HG03108 (cell line): ENCODE results near the gene NTMT1.
A peak's percentile ranks its signal among the peaks of the same experiment; 100 is the strongest.
"Not testable (repeated sequence)": the region's sequence is repeated elsewhere in the genome, so short reads cannot be mapped to it uniquely, and the experiment has no call there.

Experiments
- ATAC-seq: cut with Tn5 transposase; IDR thresholded peaks from one replicate; pipeline ENCODE4 v1.9.1; 2021; ENCODE audit warnings: moderate library complexity; ENCODE audit not compliant: unreplicated experiment

Gene NTMT1

DNA sequence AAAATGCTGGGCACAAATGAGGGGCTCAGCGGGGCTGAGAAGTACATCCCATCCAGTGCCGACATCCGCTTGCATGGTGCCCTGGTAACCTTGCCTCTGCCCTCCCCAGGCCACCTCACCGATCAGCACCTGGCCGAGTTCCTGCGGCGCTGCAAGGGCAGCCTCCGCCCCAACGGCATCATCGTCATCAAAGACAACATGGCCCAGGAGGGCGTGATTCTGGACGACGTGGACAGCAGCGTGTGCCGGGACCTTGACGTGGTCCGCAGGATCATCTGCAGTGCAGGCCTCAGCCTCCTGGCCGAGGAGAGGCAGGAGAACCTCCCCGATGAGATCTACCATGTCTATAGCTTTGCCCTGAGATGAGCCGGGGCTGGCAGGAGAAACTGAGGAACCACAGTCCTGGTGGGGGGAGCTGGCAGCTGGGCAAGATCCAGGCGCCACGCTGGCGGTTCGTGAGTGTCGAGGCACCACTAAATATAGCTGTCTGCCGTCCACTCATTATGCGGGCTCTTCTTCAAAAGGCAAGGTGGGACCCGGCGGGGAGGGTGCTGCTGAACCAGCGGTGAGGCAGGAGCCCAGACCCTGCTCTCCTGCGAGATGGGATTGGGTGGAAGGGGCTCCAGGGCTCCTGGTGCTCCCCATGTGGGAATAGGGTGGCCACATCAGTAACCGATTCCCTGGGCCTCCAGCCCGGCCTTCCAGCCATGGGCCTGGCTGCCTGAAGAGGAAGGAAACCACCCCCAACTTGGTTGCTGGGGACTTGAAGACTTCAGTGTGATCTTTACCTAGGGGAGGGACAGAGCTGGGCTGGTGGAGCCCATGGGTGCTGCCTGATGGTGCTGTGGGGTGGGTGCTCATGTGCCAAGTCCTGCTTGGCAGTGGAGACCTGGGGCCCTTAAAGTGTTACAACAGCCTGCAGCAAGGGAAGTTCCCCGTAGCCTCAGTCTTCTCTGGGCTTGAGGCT, 9.4 kb downstream of the NTMT1 start:
- no peak for ATAC-seq

GRCh38 chr9:129636343-129636742, 10.4 kb downstream of the NTMT1 start:
- ATAC-seq = not testable (repeated sequence)

DNA sequence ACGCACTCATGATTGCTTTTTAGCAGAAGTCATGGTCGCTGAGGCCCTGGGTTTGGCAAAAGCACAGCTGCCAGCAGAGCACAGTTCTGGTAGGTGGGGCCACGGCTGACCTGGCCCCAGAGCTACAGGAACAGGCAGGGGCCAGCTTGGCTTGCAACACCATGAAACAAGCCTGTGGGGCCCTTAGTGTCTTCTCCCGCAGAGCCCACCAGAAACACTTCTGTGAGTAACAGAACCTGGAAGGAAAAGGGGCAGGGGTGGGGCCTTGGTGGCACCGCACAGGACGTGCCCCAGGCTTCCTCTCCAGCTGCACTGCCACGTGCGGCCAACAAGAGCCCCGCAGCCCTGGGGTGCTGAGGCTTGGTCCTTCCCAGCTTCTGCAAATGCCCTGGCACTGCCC, 11.1 kb downstream of the NTMT1 start:
- no peak for ATAC-seq

GRCh38 chr9:129637673-129638439, 11.9 kb downstream of the NTMT1 start:
- ATAC-seq = no peak

GRCh38 chr9:129639034-129639630, 13.2 kb downstream of the NTMT1 start:
- ATAC-seq = no peak

DNA sequence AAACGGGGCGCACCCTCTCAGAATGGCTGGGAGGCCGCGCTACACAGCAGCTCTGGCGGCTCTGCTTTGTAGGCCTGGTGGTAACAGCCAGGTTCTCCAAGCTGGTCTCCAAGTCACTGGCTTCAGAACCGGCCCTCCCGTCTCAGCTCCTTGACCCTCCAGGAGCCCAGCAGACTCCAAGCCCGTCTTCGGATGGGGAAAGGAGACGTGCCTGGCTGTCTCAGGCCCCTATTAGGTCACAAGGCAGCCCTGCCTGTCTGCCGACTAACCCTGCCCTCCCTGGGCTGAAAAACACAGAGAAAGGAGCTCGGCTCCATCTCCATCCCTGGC, 13.8 kb downstream of the NTMT1 start:
- no peak for ATAC-seq

DNA sequence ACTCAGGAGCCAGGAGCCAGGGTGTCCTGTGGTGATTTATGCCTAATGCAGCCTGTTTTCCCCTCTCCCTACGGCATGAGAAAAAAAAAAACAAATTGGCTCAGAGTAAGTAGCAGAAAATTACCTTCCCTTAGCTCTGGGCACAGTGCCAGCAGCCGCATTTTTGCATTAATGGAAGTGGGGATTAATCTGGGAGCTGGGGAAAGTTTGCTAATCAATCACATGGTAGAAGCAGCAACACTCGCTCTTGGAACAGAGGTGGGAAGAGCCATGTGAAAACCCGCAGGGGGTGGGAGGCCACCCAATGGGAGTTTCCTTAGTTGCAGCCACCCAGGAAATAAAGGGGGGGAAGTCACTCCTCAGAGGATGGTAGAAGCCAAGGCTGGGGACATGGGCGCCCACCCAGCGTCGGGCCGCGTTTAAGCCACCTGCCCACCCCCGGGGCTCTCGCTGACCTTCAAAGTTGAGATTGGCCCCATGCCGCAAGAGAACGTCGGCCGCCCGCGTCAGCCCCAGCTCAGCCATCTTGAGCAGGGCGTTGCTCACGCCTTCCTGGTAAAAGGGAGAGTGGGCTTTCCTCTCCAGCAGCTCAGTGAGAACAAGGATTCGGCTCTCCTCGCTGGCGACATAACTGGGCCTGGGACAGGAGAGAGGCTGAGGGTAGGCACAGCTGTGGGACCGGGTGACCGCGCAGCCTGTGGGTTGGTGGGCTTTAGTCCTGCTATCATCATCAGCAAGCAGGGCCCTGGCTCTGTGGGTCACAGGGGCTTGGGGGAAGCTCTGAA, 14.3 kb downstream of the NTMT1 start:
- no peak for ATAC-seq

- no peak for ATAC-seq
Observed at GRCh38 chr9:129640871-129641749, 15.1 kb downstream of the NTMT1 start.

- peak; percentile 88 for ATAC-seq
Observed at GRCh38 chr9:129641750-129642585, 16.0 kb downstream of the NTMT1 start, which contains the start of gene ASB6. Gene ASB6 (minus strand): TSS chr9:129642151. CDS start chr9:129641999, 152 bp downstream.

DNA sequence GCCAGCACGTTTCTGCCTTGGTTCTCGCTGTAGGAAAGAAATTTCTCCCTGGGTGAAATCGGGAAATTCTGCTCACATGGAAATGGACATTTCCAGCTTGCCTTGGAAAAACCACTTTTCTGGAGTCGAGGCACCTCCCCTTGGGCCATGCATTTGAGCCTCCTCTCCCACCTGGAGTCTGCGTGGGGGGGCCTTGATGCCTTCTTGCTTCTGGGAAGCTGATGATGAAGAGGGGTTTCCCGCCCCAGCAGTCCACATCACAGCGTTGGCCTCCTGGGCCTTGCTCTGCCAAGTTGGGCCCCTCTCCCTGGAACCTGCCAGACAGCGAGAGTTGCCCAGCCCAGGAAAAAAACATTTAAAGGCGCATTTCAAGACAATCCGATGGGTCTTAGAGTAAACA, 17.7 kb downstream of the NTMT1 start:
- ATAC-seq = no peak

GRCh38 chr9:129644365-129644764, 18.4 kb downstream of the NTMT1 start:
- no peak for ATAC-seq

DNA sequence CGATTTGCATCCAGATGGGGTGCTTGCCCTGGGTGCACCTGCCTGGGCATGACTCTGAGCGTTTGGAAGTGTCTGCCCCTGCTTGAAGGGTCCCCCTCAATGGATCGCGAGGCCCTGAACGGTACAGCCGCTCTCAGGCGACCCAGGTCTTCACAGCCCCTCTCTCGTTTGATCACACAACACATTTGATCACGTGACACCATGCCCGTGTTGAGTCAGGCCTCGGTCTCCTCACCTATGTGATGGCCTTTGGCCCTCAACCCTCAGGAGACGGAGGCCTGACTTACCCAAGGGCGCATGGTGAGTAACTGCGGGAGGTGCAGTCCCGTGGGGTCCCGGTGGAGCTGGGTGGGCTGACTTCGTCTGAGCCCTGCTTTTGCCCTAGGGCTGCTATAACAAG, 18.9 kb downstream of the NTMT1 start:
- ATAC-seq = no peak

DNA sequence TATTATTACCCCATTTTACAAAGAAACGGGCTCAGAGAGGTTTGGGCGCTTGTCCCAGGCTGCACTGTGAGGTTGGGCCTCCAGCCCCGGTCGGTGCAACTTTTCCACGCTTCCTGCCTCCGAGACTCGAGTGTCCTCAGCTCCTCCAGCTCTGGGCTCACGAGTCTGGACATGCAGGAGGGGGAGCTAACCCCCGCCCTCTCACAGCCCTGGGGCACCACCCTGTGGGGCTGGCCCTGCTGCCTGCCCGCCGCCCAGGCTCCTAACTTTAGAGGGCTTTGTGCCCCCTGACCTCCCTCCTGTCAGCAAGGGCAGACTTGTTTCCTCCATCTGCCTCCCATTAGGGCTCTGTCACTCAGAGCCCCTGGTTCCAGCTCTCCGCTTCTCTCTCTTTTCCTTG, 20.3 kb downstream of the NTMT1 start:
- ATAC-seq = no peak

DNA sequence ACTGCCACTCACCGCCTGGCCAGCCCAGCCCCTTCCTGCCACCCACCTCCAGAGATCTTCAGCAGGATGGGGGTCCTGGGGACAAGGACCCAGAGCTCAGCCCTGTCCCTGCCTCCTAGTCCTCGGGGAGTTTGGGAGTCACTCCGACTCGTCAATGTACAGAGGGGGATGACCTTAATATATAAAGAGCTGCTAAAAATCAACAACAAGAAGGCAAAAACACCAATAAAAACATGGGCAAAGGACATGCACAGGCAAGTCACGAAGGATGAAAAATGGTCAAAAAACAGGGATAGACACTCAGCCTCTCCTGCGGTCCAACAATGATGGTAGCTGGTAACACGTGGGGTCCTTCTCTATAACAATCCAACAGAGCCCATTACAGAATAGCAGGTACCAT, 20.7 kb downstream of the NTMT1 start:
- no peak for ATAC-seq

DNA sequence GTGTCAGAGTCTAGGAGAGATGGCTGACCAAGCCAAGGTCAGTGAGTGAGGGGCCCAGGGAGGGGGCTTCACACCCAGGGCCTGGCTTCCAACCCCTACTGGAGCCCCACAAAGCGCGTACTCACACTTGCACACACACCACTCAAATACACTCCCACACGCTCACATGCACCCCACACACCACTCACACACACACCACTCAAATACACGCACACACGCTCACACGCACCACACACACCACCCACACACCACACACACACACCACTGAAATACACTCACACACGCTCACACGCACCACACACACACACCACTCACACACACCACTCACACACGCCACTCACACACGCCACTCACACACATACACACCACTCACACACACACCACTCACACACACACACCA, 21.7 kb downstream of the NTMT1 start:
- ATAC-seq = no peak

GRCh38 chr9:129648092-129648763, 22.3 kb downstream of the NTMT1 start:
- no peak for ATAC-seq

DNA sequence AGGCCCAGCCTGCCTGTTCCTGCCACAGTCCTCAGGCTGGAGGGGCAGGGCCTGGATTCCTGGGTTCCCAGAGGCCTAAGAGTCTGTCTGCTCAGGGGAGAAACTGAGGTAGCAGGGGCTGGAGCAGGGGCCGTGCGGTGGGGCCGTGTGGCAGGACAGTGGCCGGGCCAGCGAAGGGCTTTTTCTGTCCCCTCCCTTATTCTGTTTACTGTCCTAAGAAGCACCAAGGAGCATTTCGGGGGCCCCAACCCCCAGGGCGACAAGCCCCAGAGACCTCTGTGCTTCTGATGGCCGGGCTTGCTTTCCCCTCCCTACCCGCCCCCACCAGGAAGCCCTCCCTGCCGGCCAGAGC, 22.8 kb downstream of the NTMT1 start:
- ATAC-seq = no peak
